HepG2 (cell line): ENCODE measurements around the gene KIFC1. TPM values are rescaled to one million over a fixed set of nuclear protein-coding genes. Genes with fewer than 3 reads are reported as not detected.

ENCODE experiments used
- EZH2 ChIP-seq: conservative IDR thresholded peaks from 2 replicates; pipeline ENCODE4 v1.6.1; 2012; ENCODE audit warnings: mild to moderate bottlenecking, low read depth, low read length, moderate library complexity
- FOXA3 ChIP-seq: IDR thresholded peaks from 2 replicates; pipeline ENCODE4 v1.6.1; 2016; ENCODE audit warnings: missing genetic modification reagents, missing compliant biosample characterization
- MTA3 ChIP-seq: sonication (generic); formaldehyde crosslinking; IDR thresholded peaks from 2 replicates; pipeline ENCODE4 v1.4.0; 2020; ENCODE audit warnings: missing genetic modification reagents
- NFE2L1 ChIP-seq: sonication (generic); formaldehyde crosslinking; IDR thresholded peaks from 2 replicates; pipeline ENCODE4 v1.4.0; 2020; ENCODE audit warnings: missing genetic modification reagents, mild to moderate bottlenecking, borderline replicate concordance
- PPARG ChIP-seq: conservative IDR thresholded peaks from 2 replicates; pipeline ENCODE4 v1.6.1; 2016; ENCODE audit warnings: missing biosample characterization, missing genetic modification reagents
- TBX3 ChIP-seq: fragments of 450-650 bp; IDR thresholded peaks from 2 replicates; pipeline ENCODE4 v1.6.1; 2017; ENCODE audit warnings: antibody characterized with exemption, mild to moderate bottlenecking, inconsistent platforms, borderline replicate concordance
- ZBTB42 ChIP-seq: sonication (generic); formaldehyde crosslinking; IDR thresholded peaks from 2 replicates; pipeline ENCODE4 v1.5.0; 2020; ENCODE audit warnings: mild to moderate bottlenecking, missing genetic modification reagents
- ZFP41 ChIP-seq: sonication (generic); formaldehyde crosslinking; IDR thresholded peaks from 2 replicates; pipeline ENCODE4 v1.4.0; 2020; ENCODE audit warnings: mild to moderate bottlenecking, missing genetic modification reagents, borderline replicate concordance
- ZNF124 ChIP-seq: sonication (generic); formaldehyde crosslinking; IDR thresholded peaks from 2 replicates; pipeline ENCODE4 v1.4.0; 2020; ENCODE audit warnings: missing genetic modification reagents
- ZNF20 ChIP-seq: sonication (generic); formaldehyde crosslinking; IDR thresholded peaks from 2 replicates; pipeline ENCODE4 v1.4.0; 2020; ENCODE audit warnings: mild to moderate bottlenecking, moderate library complexity, missing genetic modification reagents
- ZNF234 ChIP-seq: sonication (generic); formaldehyde crosslinking; conservative IDR thresholded peaks from 2 replicates; pipeline ENCODE4 v1.5.1; 2020; ENCODE audit warnings: mild to moderate bottlenecking, missing genetic modification reagents
- ZNF546 ChIP-seq: sonication (generic); formaldehyde crosslinking; conservative IDR thresholded peaks from 2 replicates; pipeline ENCODE4 v1.8.1; 2023; ENCODE audit warnings: mild to moderate bottlenecking, missing genetic modification reagents
- ZNF672 ChIP-seq: sonication (generic); formaldehyde crosslinking; IDR thresholded peaks from 2 replicates; pipeline ENCODE4 v1.8.1; 2022; ENCODE audit warnings: missing genetic modification reagents
- ZSCAN29 ChIP-seq: sonication (generic); formaldehyde crosslinking; conservative IDR thresholded peaks from 2 replicates; pipeline ENCODE4 v1.4.0; 2020; ENCODE audit warnings: mild to moderate bottlenecking, missing genetic modification reagents
- polyA plus RNA-seq, 8 experiments: library from polyadenylated mRNA; depleted of rRNA in 3 of 8; stranded (reverse) in 7 of 8; unstranded in 1 of 8; fragments of >200 nt; fragmentation: Illumina TruSeq in 4 of 8; extraction: Trizol in 4 of 8; gene quantifications; 2 replicates each; pipeline versions ENCODE4 v1.2.1 to v1.2.3, GENCODE V29; 2011 to 2016; ENCODE audit warnings: low read depth in 4 of 8, missing spikeins in 1 of 8, mixed read lengths in 1 of 8; ENCODE audit not compliant: insufficient read depth in 1 of 8
- total RNA-seq, 5 experiments: library from RNA; depleted of rRNA; stranded (reverse); fragments of >200 nt; fragmentation: Illumina TruSeq; extraction: Trizol; gene quantifications; 2 replicates each; pipeline ENCODE4 v1.2.3, GENCODE V29; 2016; ENCODE audit warnings: low read depth in 1 of 5
- TF ChIP-seq, protein P1 (sequence below): sonication (generic); formaldehyde crosslinking; IDR thresholded peaks from 2 replicates; pipeline ENCODE4 v1.4.0; 2020; ENCODE audit warnings: missing genetic modification reagents
- TF ChIP-seq, protein P2 (sequence below): sonication (generic); formaldehyde crosslinking; IDR thresholded peaks from 2 replicates; pipeline ENCODE4 v1.4.0; 2020; ENCODE audit warnings: missing genetic modification reagents
- TF ChIP-seq, protein P3 (sequence below): sonication (generic); formaldehyde crosslinking; IDR thresholded peaks from 2 replicates; pipeline ENCODE4 v1.9.0; 2022; ENCODE audit warnings: missing genetic modification reagents, mild to moderate bottlenecking, borderline replicate concordance
- TF ChIP-seq, protein P4 (sequence below): sonication (generic); formaldehyde crosslinking; IDR thresholded peaks from 2 replicates; pipeline ENCODE4 v1.4.0; 2020; ENCODE audit warnings: missing genetic modification reagents, mild to moderate bottlenecking, borderline replicate concordance

The KIFC1 gene
- total and polyA plus RNA-seq, 2 of the 13 experiments (the other 11 are each of a cell fraction or from before 2014, with no cell fraction given): 25.0 to 45.5 TPM

DNA sequence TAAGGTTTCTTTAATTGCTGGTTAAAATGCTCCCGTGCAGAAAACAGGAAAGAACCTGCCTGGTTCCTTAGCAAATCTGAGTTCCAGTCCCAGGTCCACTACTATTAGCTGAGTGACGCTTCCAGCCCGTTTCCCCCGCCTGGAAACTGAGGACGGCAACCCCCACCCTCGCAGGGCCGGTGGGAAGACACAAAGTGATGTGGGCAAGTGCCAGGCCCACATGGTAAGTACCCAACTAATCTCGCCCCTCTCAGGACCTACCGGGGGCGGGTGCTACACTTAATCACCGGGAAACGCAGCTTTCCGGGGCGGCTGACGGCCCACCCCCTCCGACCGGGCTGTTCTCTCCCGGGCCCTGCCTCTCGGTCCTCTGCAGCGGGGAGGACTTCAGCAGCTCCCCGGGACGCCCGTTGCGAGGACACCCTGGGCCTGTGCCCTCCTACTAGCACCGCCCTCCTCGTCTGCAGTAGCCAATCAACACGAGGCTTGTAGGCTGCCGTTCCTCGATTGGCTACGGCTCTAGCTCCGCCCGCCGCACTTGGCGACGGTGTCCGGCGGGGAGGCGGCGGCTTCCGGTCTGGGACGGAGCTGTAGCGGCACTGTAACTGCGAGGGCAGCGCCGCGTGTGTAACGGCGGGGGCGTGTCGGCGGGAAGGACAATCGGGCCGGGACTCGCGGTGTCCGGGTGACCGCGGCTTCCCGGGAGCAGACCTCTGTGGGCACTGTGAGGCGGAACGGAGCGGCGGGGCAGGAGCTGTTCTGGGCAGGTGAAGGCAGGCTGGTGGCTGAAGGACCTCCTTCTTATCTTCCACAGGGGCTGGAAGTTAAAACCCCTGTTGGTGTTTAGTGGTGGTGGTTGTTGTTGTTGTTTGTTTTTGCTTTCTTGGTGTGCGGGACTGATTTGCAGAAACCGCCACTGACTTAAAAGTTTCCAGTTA lies 62.7 kb downstream of the KIFC1 start, which contains the start of gene ZBTB9 (continued):
- TF ChIP-seq, protein P1, sequence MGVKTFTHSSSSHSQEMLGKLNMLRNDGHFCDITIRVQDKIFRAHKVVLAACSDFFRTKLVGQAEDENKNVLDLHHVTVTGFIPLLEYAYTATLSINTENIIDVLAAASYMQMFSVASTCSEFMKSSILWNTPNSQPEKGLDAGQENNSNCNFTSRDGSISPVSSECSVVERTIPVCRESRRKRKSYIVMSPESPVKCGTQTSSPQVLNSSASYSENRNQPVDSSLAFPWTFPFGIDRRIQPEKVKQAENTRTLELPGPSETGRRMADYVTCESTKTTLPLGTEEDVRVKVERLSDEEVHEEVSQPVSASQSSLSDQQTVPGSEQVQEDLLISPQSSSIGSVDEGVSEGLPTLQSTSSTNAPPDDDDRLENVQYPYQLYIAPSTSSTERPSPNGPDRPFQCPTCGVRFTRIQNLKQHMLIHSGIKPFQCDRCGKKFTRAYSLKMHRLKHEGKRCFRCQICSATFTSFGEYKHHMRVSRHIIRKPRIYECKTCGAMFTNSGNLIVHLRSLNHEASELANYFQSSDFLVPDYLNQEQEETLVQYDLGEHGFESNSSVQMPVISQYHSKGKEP: peak; percentile 28; the same call in 1 of the 2 replicates
- no peak for TF ChIP-seq MTA3 (CRISPR knock-in tag)
- TF ChIP-seq, protein P2, sequence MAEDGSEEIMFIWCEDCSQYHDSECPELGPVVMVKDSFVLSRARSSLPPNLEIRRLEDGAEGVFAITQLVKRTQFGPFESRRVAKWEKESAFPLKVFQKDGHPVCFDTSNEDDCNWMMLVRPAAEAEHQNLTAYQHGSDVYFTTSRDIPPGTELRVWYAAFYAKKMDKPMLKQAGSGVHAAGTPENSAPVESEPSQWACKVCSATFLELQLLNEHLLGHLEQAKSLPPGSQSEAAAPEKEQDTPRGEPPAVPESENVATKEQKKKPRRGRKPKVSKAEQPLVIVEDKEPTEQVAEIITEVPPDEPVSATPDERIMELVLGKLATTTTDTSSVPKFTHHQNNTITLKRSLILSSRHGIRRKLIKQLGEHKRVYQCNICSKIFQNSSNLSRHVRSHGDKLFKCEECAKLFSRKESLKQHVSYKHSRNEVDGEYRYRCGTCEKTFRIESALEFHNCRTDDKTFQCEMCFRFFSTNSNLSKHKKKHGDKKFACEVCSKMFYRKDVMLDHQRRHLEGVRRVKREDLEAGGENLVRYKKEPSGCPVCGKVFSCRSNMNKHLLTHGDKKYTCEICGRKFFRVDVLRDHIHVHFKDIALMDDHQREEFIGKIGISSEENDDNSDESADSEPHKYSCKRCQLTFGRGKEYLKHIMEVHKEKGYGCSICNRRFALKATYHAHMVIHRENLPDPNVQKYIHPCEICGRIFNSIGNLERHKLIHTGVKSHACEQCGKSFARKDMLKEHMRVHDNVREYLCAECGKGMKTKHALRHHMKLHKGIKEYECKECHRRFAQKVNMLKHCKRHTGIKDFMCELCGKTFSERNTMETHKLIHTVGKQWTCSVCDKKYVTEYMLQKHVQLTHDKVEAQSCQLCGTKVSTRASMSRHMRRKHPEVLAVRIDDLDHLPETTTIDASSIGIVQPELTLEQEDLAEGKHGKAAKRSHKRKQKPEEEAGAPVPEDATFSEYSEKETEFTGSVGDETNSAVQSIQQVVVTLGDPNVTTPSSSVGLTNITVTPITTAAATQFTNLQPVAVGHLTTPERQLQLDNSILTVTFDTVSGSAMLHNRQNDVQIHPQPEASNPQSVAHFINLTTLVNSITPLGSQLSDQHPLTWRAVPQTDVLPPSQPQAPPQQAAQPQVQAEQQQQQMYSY (CRISPR knock-in tag): 0 out of 2 replicates have a peak, but pooled peaks have one; percentile 53
- TF ChIP-seq, protein P3, sequence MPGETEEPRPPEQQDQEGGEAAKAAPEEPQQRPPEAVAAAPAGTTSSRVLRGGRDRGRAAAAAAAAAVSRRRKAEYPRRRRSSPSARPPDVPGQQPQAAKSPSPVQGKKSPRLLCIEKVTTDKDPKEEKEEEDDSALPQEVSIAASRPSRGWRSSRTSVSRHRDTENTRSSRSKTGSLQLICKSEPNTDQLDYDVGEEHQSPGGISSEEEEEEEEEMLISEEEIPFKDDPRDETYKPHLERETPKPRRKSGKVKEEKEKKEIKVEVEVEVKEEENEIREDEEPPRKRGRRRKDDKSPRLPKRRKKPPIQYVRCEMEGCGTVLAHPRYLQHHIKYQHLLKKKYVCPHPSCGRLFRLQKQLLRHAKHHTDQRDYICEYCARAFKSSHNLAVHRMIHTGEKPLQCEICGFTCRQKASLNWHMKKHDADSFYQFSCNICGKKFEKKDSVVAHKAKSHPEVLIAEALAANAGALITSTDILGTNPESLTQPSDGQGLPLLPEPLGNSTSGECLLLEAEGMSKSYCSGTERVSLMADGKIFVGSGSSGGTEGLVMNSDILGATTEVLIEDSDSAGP: peak; percentile 92
- peak; percentile 45; the same call in 1 of the 2 replicates for TF ChIP-seq PPARG
- TF ChIP-seq ZBTB42: peak; percentile 32; the same call in 1 of the 2 replicates
- peak; percentile 42; the same call in 1 of the 2 replicates for TF ChIP-seq ZFP41 (CRISPR knock-in tag)
- no peak; the same call in none of the 2 replicates for TF ChIP-seq ZNF234 (CRISPR knock-in tag)
- TF ChIP-seq ZNF546 (CRISPR knock-in tag): peak; percentile 92
- peak; percentile 96 for TF ChIP-seq ZNF124 (CRISPR knock-in tag)
- TF ChIP-seq ZNF20: no peak
- peak; percentile 18; the same call in 1 of the 2 replicates for TF ChIP-seq NFE2L1 (CRISPR knock-in tag)
- TF ChIP-seq FOXA3 (CRISPR knock-in tag): peak; percentile 71
- TF ChIP-seq, protein P4, sequence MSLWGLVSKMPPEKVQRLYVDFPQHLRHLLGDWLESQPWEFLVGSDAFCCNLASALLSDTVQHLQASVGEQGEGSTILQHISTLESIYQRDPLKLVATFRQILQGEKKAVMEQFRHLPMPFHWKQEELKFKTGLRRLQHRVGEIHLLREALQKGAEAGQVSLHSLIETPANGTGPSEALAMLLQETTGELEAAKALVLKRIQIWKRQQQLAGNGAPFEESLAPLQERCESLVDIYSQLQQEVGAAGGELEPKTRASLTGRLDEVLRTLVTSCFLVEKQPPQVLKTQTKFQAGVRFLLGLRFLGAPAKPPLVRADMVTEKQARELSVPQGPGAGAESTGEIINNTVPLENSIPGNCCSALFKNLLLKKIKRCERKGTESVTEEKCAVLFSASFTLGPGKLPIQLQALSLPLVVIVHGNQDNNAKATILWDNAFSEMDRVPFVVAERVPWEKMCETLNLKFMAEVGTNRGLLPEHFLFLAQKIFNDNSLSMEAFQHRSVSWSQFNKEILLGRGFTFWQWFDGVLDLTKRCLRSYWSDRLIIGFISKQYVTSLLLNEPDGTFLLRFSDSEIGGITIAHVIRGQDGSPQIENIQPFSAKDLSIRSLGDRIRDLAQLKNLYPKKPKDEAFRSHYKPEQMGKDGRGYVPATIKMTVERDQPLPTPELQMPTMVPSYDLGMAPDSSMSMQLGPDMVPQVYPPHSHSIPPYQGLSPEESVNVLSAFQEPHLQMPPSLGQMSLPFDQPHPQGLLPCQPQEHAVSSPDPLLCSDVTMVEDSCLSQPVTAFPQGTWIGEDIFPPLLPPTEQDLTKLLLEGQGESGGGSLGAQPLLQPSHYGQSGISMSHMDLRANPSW (CRISPR knock-in tag): peak; percentile 67; the same call in 1 of the 2 replicates
- peak; percentile 75; the same call in 1 of the 2 replicates for TF ChIP-seq ZSCAN29
- peak; percentile 93; the same call in 1 of the 2 replicates for TF ChIP-seq ZNF672 (CRISPR knock-in tag)
- TF ChIP-seq TBX3: peak; percentile 22; the same call in 1 of the 2 replicates
- TF ChIP-seq EZH2: no peak
